Astrocyte (in vitro differentiated cells and primary cell): Measurements from ENCODE around the gene SRPK1.

Source experiments
- CTCF ChIP-seq: IDR thresholded peaks from 2 replicates; pipeline ENCODE4 v1.5.1; 2011; ENCODE audit warnings: low read depth, mild to moderate bottlenecking, inconsistent platforms, low read length, moderate library complexity; ENCODE audit not compliant: insufficient read depth
- EZH2 ChIP-seq: IDR thresholded peaks from 2 replicates; pipeline ENCODE4 v1.6.1; 2012; ENCODE audit warnings: mild to moderate bottlenecking, low read length, inconsistent platforms; ENCODE audit not compliant: insufficient read depth

- TF ChIP-seq CTCF (no peak), EZH2 (no peak)
Observed at GRCh38 chr6:35929601-35930000, 8.7 kb upstream of the SRPK1 start.
